SK-N-SH (cell line): ENCODE results near the gene FLRT2. TPM values are rescaled to one million over a fixed set of nuclear protein-coding genes. Genes with fewer than 3 reads are reported as not detected.

Experiments
- CTCF ChIA-PET: fragments of 300-600, 350-600 bp; formaldehyde crosslinking; extraction: SDS; loops from one replicate; lab custom pipeline; 2021; lab: Yijun Ruan, JAX
- POLR2A ChIA-PET: fragments of 350-600 bp; sonication (Branson Sonifier 250); formaldehyde crosslinking; extraction: SDS; loops from one replicate; lab custom pipeline; 2020; ENCODE audit warnings: antibody characterized with exemption, inconsistent platforms; lab: Yijun Ruan, JAX
- DNase-seq: peaks from one replicate; pipeline ENCODE4 v3.0.0; 2012
- H2AFZ ChIP-seq: fragments of 200-600 bp; sonication (generic); 2 replicates; pipeline ENCODE4 v1.8.1; 2016; ENCODE audit warnings: antibody characterized with exemption, mild to moderate bottlenecking, low read depth
- H3F3A ChIP-seq: fragments of 200-600 bp; sonication (generic); replicated peaks from 2 replicates; pipeline ENCODE3; 2016; ENCODE audit warnings: antibody characterized with exemption, mild to moderate bottlenecking; ENCODE audit not compliant: insufficient read depth
- H3K27ac ChIP-seq, 2 experiments: fragments of 200-500 bp in 1 of 2; fragments of 200-600 bp in 1 of 2; sonication (Bioruptor generic) in 1 of 2; sonication (generic), shearing (Covaris generic) in 1 of 2; 2 replicates each; pipeline versions ENCODE4 v1.5.1 to v1.6.1; 2014 to 2016; ENCODE audit warnings: low read depth in 2 of 2, inconsistent platforms in 1 of 2, low read length in 1 of 2, mild to moderate bottlenecking in 1 of 2, mixed read lengths in 1 of 2
- H3K27me3 ChIP-seq: fragments of 200-600 bp; sonication (generic), shearing (Covaris generic); 2 replicates; pipeline ENCODE4 v1.6.1; 2016; ENCODE audit warnings: mixed run types; ENCODE audit not compliant: insufficient read depth
- H3K36me3 ChIP-seq, 2 experiments: fragments of 200-500 bp in 1 of 2; fragments of 200-600 bp in 1 of 2; sonication (Bioruptor generic) in 1 of 2; sonication (generic) in 1 of 2; replicated peaks in 1 of 2; 2 replicates each; pipeline versions ENCODE3 to v1.5.1; 2014 to 2016; ENCODE audit warnings: low read length in 1 of 2, mild to moderate bottlenecking in 1 of 2; ENCODE audit not compliant: insufficient read depth in 2 of 2, control insufficient read depth in 1 of 2
- H3K4me1 ChIP-seq, 2 experiments: fragments of 200-500 bp in 1 of 2; fragments of 200-600 bp in 1 of 2; sonication (Bioruptor generic) in 1 of 2; sonication (generic), shearing (Covaris generic) in 1 of 2; 2 replicates each; pipeline versions ENCODE4 v1.5.1 to v1.6.1; 2014 to 2016; ENCODE audit warnings: low read depth in 1 of 2, low read length in 1 of 2, mixed run types in 1 of 2; ENCODE audit not compliant: insufficient read depth in 2 of 2, control insufficient read depth in 1 of 2
- H3K4me2 ChIP-seq: fragments of 200-600 bp; sonication (generic), shearing (Covaris generic); 2 replicates; pipeline ENCODE4 v1.6.1; 2017; ENCODE audit warnings: mixed run types
- H3K4me3 ChIP-seq, 2 experiments: fragments of 200-500 bp in 1 of 2; fragments of 200-600 bp in 1 of 2; sonication (Bioruptor generic) in 1 of 2; sonication (generic), shearing (Covaris generic) in 1 of 2; 2 replicates each; pipeline versions ENCODE4 v1.5.1 to v1.8.1; 2014 to 2016; ENCODE audit warnings: low read depth in 2 of 2, inconsistent platforms in 1 of 2, low read length in 1 of 2, mild to moderate bottlenecking in 1 of 2, mixed read lengths in 1 of 2, moderate library complexity in 1 of 2
- H3K79me2 ChIP-seq: fragments of 200-600 bp; sonication (generic); 2 replicates; pipeline ENCODE4 v1.8.1; 2017; ENCODE audit warnings: mild to moderate bottlenecking; ENCODE audit not compliant: insufficient read depth
- H3K9ac ChIP-seq: fragments of 200-600 bp; sonication (generic); 2 replicates; pipeline ENCODE4 v1.6.1; 2017; ENCODE audit warnings: mixed run types
- H3K9me2 ChIP-seq: fragments of 200-600 bp; sonication (generic); 2 replicates; pipeline ENCODE4 v1.6.1; 2017; ENCODE audit warnings: mixed run types
- H3K9me3 ChIP-seq: fragments of 200-600 bp; sonication (generic); 2 replicates; pipeline ENCODE4 v1.6.1; 2017; ENCODE audit warnings: mixed run types, mild to moderate bottlenecking, moderate library complexity
- H4K20me1 ChIP-seq: fragments of 200-600 bp; sonication (generic); 2 replicates; pipeline ENCODE4 v1.6.1; 2017; ENCODE audit warnings: mild to moderate bottlenecking, mixed run types; ENCODE audit not compliant: insufficient read depth
- FOXM1 ChIP-seq: IDR thresholded peaks from 2 replicates; pipeline ENCODE4 v1.4.0; 2012; ENCODE audit warnings: low read depth, mild to moderate bottlenecking
- MEF2A ChIP-seq: IDR thresholded peaks from 2 replicates; pipeline ENCODE4 v1.4.0; 2012; ENCODE audit warnings: low read depth, borderline replicate concordance
- NRF1 ChIP-seq: IDR thresholded peaks from 2 replicates; pipeline ENCODE4 v1.6.1; 2012; ENCODE audit warnings: low read depth, mild to moderate bottlenecking, low read length
- RCOR1 ChIP-seq: fragments of 150-350 bp; IDR thresholded peaks from 2 replicates; pipeline ENCODE4 v1.6.1; 2017; ENCODE audit warnings: antibody characterized with exemption, low read length
- WGBS: methylation state at CpG from one replicate; pipeline ENCODE4 v1.1.6; 2017; ENCODE audit warnings: low lambda C conversion rate; 5-methylcytosine and 5-hydroxymethylcytosine counted together
- polyA plus RNA-seq, 3 experiments: library from polyadenylated mRNA; depleted of rRNA; stranded (reverse); fragments of >200 nt; gene quantifications; 2 replicates each; pipeline ENCODE4 v1.2.3, GENCODE V29; 2012
- TF ChIP-seq, protein P1 (sequence below): IDR thresholded peaks from 2 replicates; pipeline ENCODE4 v1.6.1; 2012; ENCODE audit warnings: mild to moderate bottlenecking, low read depth, low read length, moderate library complexity
- TF ChIP-seq, protein P2 (sequence below): IDR thresholded peaks from 2 replicates; pipeline ENCODE4 v1.4.0; 2012; ENCODE audit warnings: low read depth, borderline replicate concordance

The FLRT2 gene
- polyA plus RNA-seq, 1 of the 3 experiments (the other 2 are of a cell fraction), result 10.8 TPM

DNA sequence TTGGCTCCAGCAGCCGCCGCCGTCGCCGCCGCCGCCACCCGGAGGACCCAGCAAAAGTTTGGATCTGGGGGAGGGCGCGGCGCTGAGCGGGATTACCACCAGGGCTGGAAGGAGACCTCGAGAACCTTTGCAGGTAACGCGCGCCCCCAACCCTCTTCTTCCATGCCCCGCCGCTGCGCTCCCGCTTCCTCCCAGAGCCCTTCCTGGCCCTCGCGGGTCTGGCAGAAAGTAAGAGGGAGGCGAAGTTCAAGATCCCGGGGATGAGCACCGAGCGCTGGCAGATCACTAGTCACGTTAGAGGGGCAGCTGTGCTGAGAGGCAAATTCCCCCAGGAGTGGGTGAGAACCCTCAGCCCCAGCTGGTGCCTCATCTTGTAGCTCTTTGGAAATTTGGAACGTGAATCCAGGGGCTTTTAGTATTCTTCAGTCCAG, 3.9 kb downstream of the FLRT2 start (continued):
- TF ChIP-seq, protein P1, sequence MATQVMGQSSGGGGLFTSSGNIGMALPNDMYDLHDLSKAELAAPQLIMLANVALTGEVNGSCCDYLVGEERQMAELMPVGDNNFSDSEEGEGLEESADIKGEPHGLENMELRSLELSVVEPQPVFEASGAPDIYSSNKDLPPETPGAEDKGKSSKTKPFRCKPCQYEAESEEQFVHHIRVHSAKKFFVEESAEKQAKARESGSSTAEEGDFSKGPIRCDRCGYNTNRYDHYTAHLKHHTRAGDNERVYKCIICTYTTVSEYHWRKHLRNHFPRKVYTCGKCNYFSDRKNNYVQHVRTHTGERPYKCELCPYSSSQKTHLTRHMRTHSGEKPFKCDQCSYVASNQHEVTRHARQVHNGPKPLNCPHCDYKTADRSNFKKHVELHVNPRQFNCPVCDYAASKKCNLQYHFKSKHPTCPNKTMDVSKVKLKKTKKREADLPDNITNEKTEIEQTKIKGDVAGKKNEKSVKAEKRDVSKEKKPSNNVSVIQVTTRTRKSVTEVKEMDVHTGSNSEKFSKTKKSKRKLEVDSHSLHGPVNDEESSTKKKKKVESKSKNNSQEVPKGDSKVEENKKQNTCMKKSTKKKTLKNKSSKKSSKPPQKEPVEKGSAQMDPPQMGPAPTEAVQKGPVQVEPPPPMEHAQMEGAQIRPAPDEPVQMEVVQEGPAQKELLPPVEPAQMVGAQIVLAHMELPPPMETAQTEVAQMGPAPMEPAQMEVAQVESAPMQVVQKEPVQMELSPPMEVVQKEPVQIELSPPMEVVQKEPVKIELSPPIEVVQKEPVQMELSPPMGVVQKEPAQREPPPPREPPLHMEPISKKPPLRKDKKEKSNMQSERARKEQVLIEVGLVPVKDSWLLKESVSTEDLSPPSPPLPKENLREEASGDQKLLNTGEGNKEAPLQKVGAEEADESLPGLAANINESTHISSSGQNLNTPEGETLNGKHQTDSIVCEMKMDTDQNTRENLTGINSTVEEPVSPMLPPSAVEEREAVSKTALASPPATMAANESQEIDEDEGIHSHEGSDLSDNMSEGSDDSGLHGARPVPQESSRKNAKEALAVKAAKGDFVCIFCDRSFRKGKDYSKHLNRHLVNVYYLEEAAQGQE, result no peak
- TF ChIP-seq NRF1 (no peak), MEF2A (no peak)
- TF ChIP-seq, protein P2, sequence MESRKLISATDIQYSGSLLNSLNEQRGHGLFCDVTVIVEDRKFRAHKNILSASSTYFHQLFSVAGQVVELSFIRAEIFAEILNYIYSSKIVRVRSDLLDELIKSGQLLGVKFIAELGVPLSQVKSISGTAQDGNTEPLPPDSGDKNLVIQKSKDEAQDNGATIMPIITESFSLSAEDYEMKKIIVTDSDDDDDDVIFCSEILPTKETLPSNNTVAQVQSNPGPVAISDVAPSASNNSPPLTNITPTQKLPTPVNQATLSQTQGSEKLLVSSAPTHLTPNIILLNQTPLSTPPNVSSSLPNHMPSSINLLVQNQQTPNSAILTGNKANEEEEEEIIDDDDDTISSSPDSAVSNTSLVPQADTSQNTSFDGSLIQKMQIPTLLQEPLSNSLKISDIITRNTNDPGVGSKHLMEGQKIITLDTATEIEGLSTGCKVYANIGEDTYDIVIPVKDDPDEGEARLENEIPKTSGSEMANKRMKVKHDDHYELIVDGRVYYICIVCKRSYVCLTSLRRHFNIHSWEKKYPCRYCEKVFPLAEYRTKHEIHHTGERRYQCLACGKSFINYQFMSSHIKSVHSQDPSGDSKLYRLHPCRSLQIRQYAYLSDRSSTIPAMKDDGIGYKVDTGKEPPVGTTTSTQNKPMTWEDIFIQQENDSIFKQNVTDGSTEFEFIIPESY, result no peak
- TF ChIP-seq, all 33 proteins: peak for 0

DNA sequence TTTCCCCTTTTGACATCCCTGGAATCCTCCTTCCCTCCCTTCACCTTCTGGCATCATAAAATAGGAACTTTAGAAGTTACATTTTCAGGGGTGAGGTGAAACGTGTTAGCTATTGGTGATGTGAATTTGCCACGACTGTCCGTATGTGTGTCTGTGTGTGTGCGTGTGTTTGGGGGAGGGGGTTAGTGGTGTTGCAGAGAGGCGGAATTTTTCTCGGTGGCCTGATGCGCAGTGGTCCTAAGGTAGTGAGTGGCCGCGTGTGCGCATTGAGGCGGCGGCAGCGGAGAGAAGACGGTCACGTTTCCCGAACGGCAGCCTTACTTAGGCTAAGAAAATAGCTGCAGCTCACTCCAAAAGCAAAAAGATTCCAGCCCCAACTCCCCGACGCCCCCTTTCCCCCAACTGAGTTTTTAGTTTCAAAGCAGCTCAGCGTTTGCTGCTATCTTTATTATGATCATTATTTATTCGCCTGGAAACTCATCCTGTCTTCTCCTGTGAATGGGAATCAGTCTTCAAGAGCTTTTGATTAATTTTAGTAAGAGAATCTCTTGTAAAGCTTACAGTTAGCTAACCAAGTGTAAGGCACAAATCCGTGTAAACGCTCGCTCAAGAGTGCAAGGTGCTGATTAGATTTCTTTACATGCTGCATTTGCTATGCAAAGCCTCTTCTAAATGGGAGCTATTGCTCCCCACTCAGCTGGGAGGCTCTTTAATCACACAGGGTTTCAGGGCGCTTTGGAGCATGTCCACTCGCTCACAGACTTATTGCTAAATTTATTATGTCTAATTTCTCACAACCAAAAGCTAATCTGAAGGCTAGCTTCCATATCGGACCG, 4.7 kb downstream of the FLRT2 start:
- Histone ChIP-seq H3K27me3 (no peaks in the 10 kb centered on the region), H3K9me2 (no peaks in the 10 kb centered on the region), H2AFZ (0 out of 2 replicates have a peak overlapping the region, but pooled peaks have one; percentile 89), H4K20me1 (peaks cover 24% of the 10 kb centered on the region), H3K27ac (0 out of 4 replicates have a peak overlapping the region, but pooled peaks of 1 of the 2 experiments have one; percentile 66), H3F3A (peaks cover 27% of the 10 kb centered on the region), H3K9me3 (no peaks in the 10 kb centered on the region), H3K9ac (peak overlapping the region; percentile 79; the same call in 1 of the 2 replicates), H3K36me3 (no peaks in the 10 kb centered on the region), H3K4me1 (peaks cover 0 to 14% of the 10 kb centered on the region in 2 experiments; a peak in 2 of 4 replicates), H3K79me2 (peaks cover 90% of the 10 kb centered on the region), H3K4me2 (peak overlapping the region; percentile 96), H3K4me3 (peak overlapping the region; percentile 66 to 86; a peak in 3 of 4 replicates)
- TF ChIP-seq FOXM1 (no peak), RCOR1 (no peak), MEF2A (no peak)
- POLR2A ChIA-PET, result no interaction called here
- CTCF ChIA-PET, result no interaction called here
- WGBS, result 19% methylated on average over 25 of the region's 28 CpGs
- no peak for DNase-seq
